ENCODE data around the gene LDLRAP1.
"Not testable (repeated sequence)": the region's sequence is repeated elsewhere in the genome, so short reads cannot be mapped to it uniquely, and the experiment has no call there.

LDLRAP1 gene

DNA sequence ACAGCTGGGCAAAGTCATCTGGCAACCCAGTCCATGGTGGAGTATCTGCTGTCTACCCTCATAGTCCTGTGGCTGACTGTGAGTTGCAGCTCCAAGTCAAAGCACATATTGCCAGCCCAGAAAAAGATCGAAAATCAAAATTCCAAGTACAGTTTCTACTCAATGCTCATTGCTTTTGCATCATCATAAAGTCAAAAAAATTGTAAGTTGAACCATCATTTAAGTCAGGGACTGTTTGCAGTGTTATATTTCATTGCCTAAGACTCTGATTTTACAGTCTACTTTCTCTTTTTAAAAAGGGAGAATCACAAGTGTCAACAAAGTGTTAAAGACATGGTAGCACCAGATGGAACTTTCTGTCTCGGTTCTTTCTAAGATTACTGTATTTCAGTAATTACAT lies 50.5 kb downstream of the LDLRAP1 start:
- in situ Hi-C loops (cut with HindIII; ENCODE audit: low sequenced_read_pairs): no loop called here
- TF ChIP-seq, protein P1, sequence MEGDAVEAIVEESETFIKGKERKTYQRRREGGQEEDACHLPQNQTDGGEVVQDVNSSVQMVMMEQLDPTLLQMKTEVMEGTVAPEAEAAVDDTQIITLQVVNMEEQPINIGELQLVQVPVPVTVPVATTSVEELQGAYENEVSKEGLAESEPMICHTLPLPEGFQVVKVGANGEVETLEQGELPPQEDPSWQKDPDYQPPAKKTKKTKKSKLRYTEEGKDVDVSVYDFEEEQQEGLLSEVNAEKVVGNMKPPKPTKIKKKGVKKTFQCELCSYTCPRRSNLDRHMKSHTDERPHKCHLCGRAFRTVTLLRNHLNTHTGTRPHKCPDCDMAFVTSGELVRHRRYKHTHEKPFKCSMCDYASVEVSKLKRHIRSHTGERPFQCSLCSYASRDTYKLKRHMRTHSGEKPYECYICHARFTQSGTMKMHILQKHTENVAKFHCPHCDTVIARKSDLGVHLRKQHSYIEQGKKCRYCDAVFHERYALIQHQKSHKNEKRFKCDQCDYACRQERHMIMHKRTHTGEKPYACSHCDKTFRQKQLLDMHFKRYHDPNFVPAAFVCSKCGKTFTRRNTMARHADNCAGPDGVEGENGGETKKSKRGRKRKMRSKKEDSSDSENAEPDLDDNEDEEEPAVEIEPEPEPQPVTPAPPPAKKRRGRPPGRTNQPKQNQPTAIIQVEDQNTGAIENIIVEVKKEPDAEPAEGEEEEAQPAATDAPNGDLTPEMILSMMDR (IDR thresholded peaks at IDR 0.05; ENCODE audit: low read depth, low read length): no peak
- no peak overlapping the region for H3K4me3 ChIP-seq (ENCODE audit: low read depth, low read length)
- no peak for DNase-seq (ENCODE audit: low read depth, low spot score)

DNA sequence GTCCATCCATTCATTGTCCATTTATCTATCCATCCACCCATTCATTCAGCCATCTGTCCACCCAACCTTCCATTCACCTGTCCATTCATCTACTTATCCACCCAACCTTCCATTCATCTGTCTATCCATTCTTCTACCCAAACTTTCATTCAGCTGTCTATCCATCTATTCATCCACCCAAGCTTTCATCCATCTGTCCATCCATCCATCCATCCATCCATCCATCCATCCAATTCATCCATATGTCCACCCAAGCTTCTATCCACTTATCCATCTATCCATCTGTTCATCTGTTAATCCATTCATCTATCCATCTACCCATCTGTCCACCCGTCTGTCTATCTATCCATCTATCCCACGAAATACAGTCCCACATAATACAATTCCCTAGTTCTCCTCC lies 51.6 kb downstream of the LDLRAP1 start:
- no peak overlapping the region for H3K4me3 ChIP-seq (ENCODE audit: low read depth, low read length)
- TF ChIP-seq, protein P1 (IDR thresholded peaks at IDR 0.05; ENCODE audit: low read depth, low read length): no peak
- in situ Hi-C loops (cut with HindIII; ENCODE audit: low sequenced_read_pairs): no loop called here
- DNase-seq (ENCODE audit: low read depth, low spot score): no peak

DNA sequence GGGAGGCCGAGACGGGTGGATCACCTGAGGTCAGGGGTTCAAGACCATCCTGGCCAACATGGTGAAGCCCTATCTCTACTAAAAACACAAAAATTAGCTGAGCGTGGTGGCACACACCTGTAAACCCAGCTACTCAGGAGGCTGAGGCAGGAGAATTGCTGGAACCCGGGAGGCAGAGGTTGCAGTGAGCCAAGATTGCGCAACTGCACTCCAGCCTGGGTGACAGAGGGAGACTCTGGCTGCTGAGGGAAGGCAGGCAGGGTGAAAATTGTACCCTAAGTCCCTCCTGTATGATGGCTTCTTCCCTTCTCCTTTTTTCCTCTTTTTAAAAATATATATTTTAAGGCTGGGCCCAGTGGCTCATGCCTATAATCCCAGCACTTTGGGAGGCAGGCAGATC lies 53.2 kb downstream of the LDLRAP1 start:
- in situ Hi-C loops (cut with HindIII; ENCODE audit: low sequenced_read_pairs); DNase-seq (ENCODE audit: low read depth, low spot score); H3K4me3 ChIP-seq (ENCODE audit: low read depth, low read length): not testable (repeated sequence)

DNA sequence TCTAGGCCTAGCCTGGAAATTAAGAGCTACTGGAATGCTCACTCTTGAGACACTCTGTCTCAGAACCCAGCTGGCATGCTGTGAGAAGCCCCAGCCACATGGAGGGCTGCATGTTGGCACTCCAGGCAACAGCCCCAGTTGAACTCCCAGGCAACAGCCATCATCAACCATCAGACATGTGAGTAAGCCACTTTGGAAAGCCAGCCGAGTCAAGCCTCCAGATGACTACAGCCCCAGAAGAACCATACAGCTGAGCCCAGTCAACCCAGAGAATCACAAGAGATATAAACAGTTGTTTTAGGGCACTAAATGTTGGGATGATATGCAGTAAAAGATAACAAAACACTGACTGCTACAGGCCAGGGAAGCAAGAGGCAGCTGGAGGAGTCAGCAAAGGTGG lies 55.5 kb downstream of the LDLRAP1 start:
- no peak for DNase-seq (ENCODE audit: low read depth, low spot score)
- no peak overlapping the region for H3K4me3 ChIP-seq (ENCODE audit: low read depth, low read length)
- TF ChIP-seq, protein P1 (IDR thresholded peaks at IDR 0.05; ENCODE audit: low read depth, low read length): no peak
- in situ Hi-C loops (cut with HindIII; ENCODE audit: low sequenced_read_pairs): no loop called here

DNA sequence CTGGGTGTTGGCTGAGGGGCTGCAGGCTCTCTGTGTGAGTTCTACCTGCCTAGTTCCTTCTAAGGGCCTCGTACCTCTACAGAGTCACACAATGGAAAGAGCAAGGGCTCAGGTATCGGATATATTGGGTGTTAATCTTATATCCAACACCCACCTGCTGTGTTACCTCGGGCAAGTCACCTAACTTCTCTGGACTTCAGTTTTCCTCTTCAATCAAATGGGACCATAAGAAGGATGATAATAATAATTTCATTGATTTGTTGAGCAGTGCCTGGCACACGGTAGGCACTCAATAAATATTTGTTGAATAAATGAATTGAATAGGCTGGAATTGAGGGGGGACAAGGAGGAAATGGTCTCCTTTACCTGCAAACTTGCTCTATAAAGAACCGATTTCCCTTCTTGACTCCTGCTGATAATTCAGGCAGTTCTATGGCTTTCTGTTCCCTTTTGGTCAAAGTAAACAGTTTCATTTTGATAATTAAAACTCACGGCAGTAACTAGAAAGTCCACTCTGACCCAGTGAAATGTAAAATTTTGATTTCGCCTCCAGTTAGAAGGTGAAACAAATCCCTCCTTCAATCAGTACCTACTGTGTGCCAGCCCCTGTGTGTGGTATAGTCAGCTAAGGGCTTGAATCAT lies 56.7 kb downstream of the LDLRAP1 start:
- in situ Hi-C loops (cut with HindIII; ENCODE audit: low sequenced_read_pairs): no loop called here
- H3K4me3 ChIP-seq (ENCODE audit: low read depth, low read length): no peak overlapping the region
- TF ChIP-seq, protein P1 (IDR thresholded peaks at IDR 0.05; ENCODE audit: low read depth, low read length): no peak
- DNase-seq (ENCODE audit: low read depth, low spot score): no peak

DNA sequence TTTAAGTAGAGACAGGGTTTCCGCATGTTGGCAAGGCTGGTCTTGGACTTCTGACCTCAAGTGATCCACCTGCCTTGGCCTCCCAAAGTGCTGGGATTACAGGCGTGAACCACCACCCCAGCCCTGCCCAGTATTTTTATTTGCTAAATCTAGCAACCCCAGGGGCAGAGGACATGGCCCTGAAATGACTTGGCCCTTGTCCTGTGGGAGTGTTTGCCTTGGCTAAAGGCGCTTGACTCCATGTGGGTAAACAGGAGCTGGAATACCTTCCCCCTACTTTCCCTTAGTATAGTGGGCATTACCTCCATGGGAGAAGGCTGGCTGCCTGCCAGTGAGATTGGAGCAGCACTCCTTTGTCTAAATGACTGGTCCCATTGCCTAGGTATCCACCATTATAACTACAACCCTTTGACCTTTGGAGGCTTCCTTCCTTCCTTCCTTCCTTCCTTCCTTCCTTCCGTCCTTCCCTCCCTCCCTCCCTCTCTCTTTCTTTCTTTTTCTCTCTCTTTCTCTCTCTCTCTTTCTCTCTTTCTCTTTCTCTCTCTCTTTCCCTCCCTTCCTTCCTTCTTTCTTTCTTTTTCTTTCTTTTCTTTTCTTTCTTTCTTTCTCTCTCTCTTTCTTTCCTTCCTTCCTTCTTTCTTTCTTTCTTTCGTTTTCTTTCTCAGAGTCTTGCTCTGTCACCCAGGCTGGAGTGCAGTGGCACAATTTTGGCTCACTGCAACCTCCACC lies 57.7 kb downstream of the LDLRAP1 start:
- DNase-seq (ENCODE audit: low read depth, low spot score); in situ Hi-C loops (cut with HindIII; ENCODE audit: low sequenced_read_pairs); H3K4me3 ChIP-seq (ENCODE audit: low read depth, low read length): not testable (repeated sequence)

DNA sequence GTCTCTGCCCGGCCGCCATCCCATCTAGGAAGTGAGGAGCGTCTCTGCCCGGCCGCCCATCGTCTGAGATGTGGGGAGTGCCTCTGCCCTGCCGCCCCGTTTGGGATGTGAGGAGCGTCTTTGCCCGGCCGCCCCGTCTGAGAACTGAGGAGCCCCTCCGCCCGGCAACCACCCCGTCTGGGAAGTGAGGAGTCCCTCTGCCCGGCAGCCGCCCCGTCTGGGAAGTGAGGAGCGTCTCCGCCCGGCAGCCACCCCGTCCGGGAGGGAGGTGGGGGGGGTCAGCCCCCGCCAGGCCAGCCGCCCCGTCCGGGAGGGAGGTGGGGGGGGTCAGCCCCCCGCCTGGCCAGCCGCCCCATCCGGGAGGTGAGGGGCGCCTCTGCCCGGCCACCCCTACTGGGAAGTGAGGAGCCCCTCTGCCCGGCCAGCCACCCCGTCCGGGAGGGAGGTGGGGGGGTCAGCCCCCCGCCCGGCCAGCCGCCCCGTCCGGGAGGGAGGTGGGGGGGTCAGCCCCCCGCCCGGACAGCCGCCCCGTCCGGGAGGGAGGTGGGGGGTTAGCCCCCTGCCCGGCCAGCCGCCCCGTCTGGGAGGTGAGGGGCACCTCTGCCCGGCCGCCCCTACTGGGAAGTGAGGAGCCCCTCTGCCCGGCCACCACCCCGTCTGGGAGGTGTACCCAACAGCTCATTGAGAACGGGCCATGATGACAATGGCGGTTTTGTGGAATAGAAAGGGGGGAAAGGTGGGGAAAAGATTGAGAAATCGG lies 60.6 kb downstream of the LDLRAP1 start:
- DNase-seq (ENCODE audit: low read depth, low spot score); in situ Hi-C loops (cut with HindIII; ENCODE audit: low sequenced_read_pairs); H3K4me3 ChIP-seq (ENCODE audit: low read depth, low read length): not testable (repeated sequence)

DNA sequence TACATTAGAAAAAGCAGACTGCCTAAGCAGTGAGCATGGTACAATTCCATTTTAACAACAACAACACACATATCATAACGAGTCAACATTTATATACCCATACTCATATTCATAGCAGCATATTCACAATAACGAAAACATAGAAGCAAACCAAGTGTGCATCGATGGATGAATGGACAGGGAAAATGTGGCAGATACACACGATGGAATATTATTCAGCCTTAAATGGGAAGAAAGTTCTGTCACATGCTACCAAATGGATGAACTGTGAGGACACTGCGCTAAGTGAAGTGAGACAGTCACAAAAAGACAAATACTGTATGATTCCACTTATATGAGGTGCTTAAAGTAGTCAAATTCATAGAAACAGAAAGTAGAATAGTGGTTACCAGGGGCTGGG lies 63.7 kb downstream of the LDLRAP1 start:
- H3K4me3 ChIP-seq (ENCODE audit: low read depth, low read length): no peak overlapping the region
- in situ Hi-C loops (cut with HindIII; ENCODE audit: low sequenced_read_pairs): no loop called here
- TF ChIP-seq, protein P1 (IDR thresholded peaks at IDR 0.05; ENCODE audit: low read depth, low read length): no peak
- DNase-seq (ENCODE audit: low read depth, low spot score): no peak
